ENCODE data around the gene SLC6A1.

DNA sequence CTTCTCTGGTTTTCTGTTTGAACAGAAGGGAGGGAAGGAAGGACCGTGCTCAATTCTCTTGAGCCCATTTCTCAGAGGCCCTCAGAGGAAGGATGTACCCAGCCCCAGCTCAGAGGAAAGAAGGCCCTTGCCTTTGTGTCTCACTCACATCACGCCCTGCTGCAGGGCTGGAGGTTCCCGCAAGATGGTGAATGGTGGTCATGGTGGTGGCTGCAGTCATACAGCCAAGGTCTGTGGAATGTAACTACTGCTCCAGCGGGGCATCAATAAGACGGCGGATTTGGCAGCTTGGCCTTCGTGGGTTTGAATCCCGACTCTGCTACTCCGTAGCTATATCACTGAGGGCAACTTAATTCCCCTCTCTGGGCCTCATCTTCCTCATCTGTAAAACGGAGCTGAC is 62.9 kb downstream of the SLC6A1 start:
- TF ChIP-seq POLR2A (IDR thresholded peaks at IDR 0.05; ENCODE audit: extremely low read depth, insufficient read length) (no peak), CTCF (IDR thresholded peaks at IDR 0.05; ENCODE audit: low read depth, low read length) (no peak), MYC (IDR thresholded peaks at IDR 0.05; ENCODE audit: low read depth, low read length) (no peak)
- TF ChIP-seq, protein P1, sequence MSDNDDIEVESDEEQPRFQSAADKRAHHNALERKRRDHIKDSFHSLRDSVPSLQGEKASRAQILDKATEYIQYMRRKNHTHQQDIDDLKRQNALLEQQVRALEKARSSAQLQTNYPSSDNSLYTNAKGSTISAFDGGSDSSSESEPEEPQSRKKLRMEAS (IDR thresholded peaks at IDR 0.05; ENCODE audit: low read depth, low read length), result no peak

Data from NB4 (cell line).